ENCODE data around the gene LRMDA.

LRMDA gene

DNA sequence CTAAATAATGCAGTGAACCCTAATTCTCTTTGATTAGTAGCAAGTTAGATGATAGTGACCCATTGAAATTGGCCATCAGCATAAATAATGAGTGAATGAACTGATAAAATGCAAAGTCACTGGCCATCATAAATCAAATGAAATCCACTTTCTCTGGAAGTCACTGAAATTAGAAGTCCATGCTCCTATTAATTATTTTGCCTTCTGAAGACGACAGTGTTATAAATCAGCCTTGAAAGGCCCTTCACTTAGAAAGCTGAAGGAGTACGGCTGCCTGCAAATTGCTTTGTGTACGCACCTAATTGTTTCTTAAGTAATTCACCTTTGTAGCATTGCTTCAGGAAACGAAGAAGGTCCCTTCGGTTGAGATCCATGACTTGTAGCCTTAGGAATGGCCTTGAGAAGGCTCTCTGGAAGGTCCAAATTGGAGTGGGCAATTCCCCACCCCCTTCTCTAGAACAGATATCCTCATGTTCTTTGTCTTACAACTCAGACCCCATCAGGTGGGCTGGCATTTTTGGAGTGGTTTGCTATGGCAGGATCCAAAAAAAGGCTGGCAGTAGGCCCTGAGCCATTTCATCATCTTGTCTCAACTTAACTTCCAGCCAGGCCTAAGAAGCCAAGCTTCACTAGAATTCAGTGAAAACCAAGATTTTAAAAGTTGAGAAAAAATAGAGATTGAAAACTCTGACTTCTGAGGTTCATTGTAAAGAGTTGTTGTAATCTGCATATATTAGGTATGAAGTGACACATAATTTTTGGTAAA lies 420.3 kb downstream of the LRMDA start:
- TF ChIP-seq, protein P1, sequence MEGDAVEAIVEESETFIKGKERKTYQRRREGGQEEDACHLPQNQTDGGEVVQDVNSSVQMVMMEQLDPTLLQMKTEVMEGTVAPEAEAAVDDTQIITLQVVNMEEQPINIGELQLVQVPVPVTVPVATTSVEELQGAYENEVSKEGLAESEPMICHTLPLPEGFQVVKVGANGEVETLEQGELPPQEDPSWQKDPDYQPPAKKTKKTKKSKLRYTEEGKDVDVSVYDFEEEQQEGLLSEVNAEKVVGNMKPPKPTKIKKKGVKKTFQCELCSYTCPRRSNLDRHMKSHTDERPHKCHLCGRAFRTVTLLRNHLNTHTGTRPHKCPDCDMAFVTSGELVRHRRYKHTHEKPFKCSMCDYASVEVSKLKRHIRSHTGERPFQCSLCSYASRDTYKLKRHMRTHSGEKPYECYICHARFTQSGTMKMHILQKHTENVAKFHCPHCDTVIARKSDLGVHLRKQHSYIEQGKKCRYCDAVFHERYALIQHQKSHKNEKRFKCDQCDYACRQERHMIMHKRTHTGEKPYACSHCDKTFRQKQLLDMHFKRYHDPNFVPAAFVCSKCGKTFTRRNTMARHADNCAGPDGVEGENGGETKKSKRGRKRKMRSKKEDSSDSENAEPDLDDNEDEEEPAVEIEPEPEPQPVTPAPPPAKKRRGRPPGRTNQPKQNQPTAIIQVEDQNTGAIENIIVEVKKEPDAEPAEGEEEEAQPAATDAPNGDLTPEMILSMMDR (IDR thresholded peaks at IDR 0.05; ENCODE audit: low read depth, low read length, missing control alignments), result no peak
- no peak for DNase-seq (ENCODE audit: low read depth)
- H3K4me3 ChIP-seq (ENCODE audit: low read depth, low read length), result no peak overlapping the region

DNA sequence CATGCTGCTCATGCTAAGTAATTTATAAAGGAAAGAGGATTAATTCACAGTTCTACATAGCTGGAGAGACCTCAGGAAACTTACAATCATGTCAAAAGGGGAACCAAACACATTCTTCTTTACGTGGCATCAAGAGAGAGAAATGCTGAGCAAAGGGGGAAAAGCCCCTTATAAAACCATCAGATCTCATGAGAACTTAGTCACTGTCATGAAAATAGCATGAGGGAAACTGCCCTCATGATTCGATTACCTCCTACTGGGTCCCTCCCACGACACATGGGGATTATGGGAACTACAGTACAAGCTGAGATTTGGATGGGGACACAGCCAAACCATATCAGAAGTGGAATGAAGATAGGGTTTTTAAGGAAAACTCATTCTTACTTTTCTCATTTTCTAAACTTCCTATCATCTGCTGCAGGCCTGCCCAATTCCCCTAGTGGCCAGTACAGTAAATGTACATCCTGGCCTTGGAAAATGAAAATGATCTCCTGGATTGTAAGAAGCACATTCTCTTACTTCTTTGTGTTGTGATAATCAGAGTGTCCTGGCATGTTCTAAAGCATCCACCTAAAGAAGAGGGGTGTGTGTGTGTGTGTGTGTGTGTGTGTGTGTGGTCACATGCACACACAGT lies 421.5 kb downstream of the LRMDA start:
- no peak overlapping the region for H3K4me3 ChIP-seq (ENCODE audit: low read depth, low read length)
- TF ChIP-seq, protein P1 (IDR thresholded peaks at IDR 0.05; ENCODE audit: low read depth, low read length, missing control alignments), result peak; percentile 39
- no peak for DNase-seq (ENCODE audit: low read depth)

DNA sequence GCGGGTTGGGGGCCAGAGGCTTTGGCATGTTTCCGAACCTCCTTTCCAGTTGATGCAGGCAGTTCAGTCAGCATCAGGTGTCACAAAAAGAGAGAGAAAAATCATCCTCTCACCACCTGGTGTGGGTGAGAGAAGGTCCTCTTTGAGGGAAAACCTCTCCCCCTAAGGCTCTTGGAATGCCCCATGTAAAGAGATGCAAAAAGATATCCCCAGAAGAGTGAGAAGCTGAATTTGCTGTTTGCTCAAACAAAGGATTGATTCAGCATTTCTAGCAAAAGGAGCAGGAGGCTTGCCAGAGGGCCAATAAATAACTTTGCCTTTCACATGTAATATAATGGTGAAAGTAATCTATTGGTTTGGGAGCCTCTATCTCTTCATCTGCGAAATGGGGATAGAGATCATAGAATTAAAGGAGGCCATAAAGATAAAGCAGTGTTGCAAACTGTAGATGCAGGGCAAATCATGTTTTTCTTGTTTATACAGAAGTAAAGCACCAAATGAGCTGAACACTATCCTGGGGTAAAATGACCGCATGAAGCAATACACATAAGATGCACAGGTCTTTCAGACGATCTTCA lies 425.9 kb downstream of the LRMDA start:
- TF ChIP-seq, protein P1 (IDR thresholded peaks at IDR 0.05; ENCODE audit: low read depth, low read length, missing control alignments), result no peak
- H3K4me3 ChIP-seq (ENCODE audit: low read depth, low read length), result no peak overlapping the region
- DNase-seq (ENCODE audit: low read depth), result no peak

DNA sequence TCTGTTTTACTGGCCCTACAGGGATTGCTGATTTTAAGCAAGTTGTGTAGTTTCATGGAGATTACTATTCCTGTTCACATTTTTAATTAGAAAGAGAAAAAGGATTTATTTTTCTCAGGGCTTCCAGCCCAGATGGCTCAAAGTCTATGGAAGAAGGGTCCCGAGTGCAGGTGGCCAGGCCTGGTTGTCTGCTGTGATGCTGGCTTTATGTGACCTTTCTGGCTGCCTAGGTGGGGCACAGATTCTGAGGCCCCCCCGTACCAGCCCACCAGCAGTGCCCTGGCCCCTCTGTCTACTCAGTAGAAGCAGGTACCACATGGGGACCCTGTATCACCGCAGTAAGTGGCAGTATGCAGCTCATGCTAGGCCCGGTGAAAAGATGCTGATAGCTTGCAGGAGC lies 426.5 kb downstream of the LRMDA start:
- H3K4me3 ChIP-seq (ENCODE audit: low read depth, low read length), result no peak overlapping the region
- DNase-seq (ENCODE audit: low read depth), result no peak
- TF ChIP-seq, protein P1 (IDR thresholded peaks at IDR 0.05; ENCODE audit: low read depth, low read length, missing control alignments), result no peak

DNA sequence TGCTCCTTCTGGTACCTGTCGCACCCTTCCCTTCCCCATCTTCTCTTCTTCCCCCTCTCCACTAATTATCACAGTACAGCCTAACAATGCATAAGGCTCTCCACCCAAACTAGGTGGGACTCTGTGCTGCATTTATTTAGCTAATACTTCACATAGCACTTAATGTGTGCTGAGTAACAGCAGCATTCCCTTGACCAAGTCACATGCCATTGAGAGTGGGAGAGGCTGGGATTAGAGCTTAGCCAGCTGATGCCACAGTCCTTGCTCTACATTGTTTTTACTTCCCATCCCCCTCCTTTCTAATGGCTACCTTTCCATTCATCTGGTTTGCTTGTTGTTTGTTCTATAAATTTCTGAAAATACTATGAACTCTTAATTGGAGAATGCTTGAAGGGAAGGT lies 426.9 kb downstream of the LRMDA start:
- no peak for DNase-seq (ENCODE audit: low read depth)
- no peak overlapping the region for H3K4me3 ChIP-seq (ENCODE audit: low read depth, low read length)
- TF ChIP-seq, protein P1 (IDR thresholded peaks at IDR 0.05; ENCODE audit: low read depth, low read length, missing control alignments), result no peak

DNA sequence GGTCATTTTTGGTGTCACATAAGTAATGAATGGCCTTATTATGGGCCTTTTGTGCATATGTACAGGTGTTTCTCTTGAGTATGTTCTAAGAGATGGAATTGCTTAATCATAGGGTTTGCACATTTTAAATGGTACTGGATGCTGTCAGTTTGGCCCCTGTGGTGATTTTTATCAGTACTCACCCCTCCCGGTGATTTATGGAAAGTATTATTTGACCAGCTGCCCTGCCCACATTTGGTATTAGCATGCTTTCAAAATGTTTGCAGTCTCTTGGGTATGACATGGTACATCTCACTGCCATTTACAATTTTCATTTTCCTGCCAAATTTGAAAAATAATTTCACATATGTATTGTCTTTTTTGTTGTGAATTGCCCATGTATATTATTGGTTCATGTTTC lies 427.7 kb downstream of the LRMDA start:
- TF ChIP-seq, protein P1 (IDR thresholded peaks at IDR 0.05; ENCODE audit: low read depth, low read length, missing control alignments), result no peak
- no peak overlapping the region for H3K4me3 ChIP-seq (ENCODE audit: low read depth, low read length)
- no peak for DNase-seq (ENCODE audit: low read depth)
